Measurements from ENCODE around the gene FIGNL1. TPM values are rescaled to one million over a fixed set of nuclear protein-coding genes. Genes with fewer than 3 reads are reported as not detected.
A peak's percentile ranks its signal among the peaks of the same experiment; 100 is the strongest.

Gene FIGNL1, protein sequence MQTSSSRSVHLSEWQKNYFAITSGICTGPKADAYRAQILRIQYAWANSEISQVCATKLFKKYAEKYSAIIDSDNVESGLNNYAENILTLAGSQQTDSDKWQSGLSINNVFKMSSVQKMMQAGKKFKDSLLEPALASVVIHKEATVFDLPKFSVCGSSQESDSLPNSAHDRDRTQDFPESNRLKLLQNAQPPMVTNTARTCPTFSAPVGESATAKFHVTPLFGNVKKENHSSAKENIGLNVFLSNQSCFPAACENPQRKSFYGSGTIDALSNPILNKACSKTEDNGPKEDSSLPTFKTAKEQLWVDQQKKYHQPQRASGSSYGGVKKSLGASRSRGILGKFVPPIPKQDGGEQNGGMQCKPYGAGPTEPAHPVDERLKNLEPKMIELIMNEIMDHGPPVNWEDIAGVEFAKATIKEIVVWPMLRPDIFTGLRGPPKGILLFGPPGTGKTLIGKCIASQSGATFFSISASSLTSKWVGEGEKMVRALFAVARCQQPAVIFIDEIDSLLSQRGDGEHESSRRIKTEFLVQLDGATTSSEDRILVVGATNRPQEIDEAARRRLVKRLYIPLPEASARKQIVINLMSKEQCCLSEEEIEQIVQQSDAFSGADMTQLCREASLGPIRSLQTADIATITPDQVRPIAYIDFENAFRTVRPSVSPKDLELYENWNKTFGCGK
- total RNA-seq (7.9 and 8.9 TPM in 2 replicates), polyA plus RNA-seq (3.3 and 11.5 TPM in 2 replicates)

DNA sequence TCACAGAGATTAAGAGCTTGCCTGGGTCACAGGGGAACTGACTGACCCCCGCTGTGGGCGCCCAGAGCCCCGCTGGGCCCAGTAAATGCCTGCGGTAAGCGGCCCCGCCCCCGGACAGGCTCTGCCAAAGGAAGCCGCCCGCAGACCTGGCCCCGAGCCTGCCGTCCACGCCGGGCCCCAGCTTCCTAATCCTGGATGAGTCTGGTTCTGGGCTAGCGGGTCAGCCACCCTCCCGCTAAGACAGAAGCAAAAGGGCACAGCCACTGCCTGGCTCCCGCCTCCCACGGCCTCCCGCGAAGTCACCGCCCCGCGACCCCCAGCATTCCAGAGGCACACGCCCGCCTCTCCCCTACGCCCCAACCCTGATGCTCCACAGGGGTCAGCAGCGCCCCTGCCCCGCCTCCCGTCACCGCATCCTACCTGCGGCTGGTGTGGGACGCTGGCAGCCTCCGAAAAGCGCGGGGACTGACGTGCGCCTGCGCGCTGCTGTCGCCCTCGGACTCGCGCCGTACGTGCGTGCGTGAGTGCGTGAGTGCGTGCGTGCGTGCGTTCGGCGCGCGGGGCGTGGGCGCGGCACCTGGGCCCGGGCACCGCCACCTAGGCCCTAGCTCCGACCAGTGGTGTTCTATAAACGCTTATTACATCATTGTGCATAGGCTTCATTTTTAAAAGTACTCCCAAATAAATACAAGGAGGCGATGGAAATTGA, at the start of gene FIGNL1:
Gene FIGNL1, minus strand, starts transcription at position 470 of the 709 bp plus-strand sequence. CDS start 3,063 bp downstream, outside the sequence.
- H3K36me3 ChIP-seq = no peaks in the 10 kb centered on the region
- peak; percentile 69 to 82 for DNase-seq (ENCODE audit: low read depth in 1 of 2, low spot score in 1 of 2)
- no peak within 1 kb of the TSS for H3K27ac ChIP-seq

DNA sequence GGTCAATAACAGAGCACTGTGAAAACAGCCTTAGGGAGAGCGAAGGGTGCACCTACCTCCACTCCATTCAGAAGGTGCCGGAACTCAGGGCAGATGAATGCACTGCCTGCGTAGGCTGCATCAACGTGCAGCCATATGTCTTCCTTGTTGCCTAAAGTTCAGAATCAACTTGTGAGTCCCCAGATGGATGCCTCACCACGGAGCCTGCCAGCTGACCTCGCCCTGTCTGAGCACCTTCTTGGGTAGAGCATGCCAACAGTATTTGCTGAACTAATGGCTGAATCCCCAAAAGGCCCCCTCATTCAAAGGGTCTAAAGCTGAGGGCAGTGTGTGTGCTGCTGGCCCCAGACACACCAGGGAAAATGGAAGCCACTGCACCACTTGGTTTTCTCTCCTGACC, 48.9 kb upstream of the FIGNL1 start:
- Histone ChIP-seq H3K4me1 (ENCODE audit: low read depth) (no peaks in the 10 kb centered on the region), H3K9me3 (ENCODE audit: low read depth) (no peaks in the 10 kb centered on the region), H3K27me3 (no peaks in the 10 kb centered on the region), H3K4me3 (no peak overlapping the region), H3K27ac (no peak overlapping the region), H3K36me3 (no peaks in the 10 kb centered on the region)
- no peak for DNase-seq (ENCODE audit: low read depth in 1 of 2, low spot score in 1 of 2)
- TF ChIP-seq, protein P1, sequence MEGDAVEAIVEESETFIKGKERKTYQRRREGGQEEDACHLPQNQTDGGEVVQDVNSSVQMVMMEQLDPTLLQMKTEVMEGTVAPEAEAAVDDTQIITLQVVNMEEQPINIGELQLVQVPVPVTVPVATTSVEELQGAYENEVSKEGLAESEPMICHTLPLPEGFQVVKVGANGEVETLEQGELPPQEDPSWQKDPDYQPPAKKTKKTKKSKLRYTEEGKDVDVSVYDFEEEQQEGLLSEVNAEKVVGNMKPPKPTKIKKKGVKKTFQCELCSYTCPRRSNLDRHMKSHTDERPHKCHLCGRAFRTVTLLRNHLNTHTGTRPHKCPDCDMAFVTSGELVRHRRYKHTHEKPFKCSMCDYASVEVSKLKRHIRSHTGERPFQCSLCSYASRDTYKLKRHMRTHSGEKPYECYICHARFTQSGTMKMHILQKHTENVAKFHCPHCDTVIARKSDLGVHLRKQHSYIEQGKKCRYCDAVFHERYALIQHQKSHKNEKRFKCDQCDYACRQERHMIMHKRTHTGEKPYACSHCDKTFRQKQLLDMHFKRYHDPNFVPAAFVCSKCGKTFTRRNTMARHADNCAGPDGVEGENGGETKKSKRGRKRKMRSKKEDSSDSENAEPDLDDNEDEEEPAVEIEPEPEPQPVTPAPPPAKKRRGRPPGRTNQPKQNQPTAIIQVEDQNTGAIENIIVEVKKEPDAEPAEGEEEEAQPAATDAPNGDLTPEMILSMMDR (IDR thresholded peaks at IDR 0.05; ENCODE audit: low read depth, low read length) = no peak

More for the DNA sequence above, at the start of gene FIGNL1:
- no peaks in the 10 kb centered on the region for H3K4me1 ChIP-seq (ENCODE audit: low read depth)
- H3K9me3 ChIP-seq (ENCODE audit: low read depth) = no peaks in the 10 kb centered on the region
- TF ChIP-seq, protein P1 (IDR thresholded peaks at IDR 0.05; ENCODE audit: low read depth, low read length) = no peak
- peak within 1 kb of the TSS; percentile 58 for H3K4me3 ChIP-seq
- H3K27me3 ChIP-seq = peaks cover 7% of the 10 kb centered on the region

DNA sequence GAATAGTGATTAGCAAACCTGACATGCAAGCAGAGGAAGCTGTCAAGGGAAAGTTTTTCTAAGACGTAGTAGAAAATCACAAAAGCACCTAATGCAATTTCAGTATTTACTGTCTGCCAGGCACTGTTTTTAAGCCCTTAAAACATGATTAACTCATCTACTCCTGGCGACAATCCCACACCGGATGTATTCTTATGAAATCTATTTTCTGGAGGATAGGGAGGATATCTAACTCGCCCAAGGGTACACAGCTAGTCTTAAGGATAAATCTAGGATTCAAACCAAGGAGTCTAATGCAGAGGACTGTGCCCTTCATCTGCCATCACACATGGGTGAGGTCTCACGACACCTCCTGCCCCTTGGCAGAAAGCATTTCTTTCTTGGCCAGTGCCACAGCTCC, 47.8 kb upstream of the FIGNL1 start:
- Histone ChIP-seq H3K27ac (no peak overlapping the region), H3K27me3 (no peaks in the 10 kb centered on the region), H3K4me3 (no peak overlapping the region), H3K36me3 (no peaks in the 10 kb centered on the region), H3K9me3 (ENCODE audit: low read depth) (no peaks in the 10 kb centered on the region), H3K4me1 (ENCODE audit: low read depth) (no peaks in the 10 kb centered on the region)
- DNase-seq (ENCODE audit: low read depth in 1 of 2, low spot score in 1 of 2) = peak in 1 of 2 donors; percentile 88
- TF ChIP-seq, protein P1 (IDR thresholded peaks at IDR 0.05; ENCODE audit: low read depth, low read length) = no peak

GRCh38 chr7:50497068-50497642, 47.0 kb upstream of the FIGNL1 start:
- no peaks in the 10 kb centered on the region for H3K36me3 ChIP-seq
- no peaks in the 10 kb centered on the region for H3K27me3 ChIP-seq
- H3K4me3 ChIP-seq = no peak overlapping the region
- H3K9me3 ChIP-seq (ENCODE audit: low read depth) = no peaks in the 10 kb centered on the region
- H3K27ac ChIP-seq = no peak overlapping the region
- DNase-seq (ENCODE audit: low read depth in 1 of 2, low spot score in 1 of 2) = peak in 1 of 2 donors; percentile 86
- TF ChIP-seq, protein P1 (IDR thresholded peaks at IDR 0.05; ENCODE audit: low read depth, low read length) = no peak
- no peaks in the 10 kb centered on the region for H3K4me1 ChIP-seq (ENCODE audit: low read depth)

- no peak overlapping the region for H3K27ac ChIP-seq
- no peaks in the 10 kb centered on the region for H3K9me3 ChIP-seq (ENCODE audit: low read depth)
- TF ChIP-seq, protein P1 (IDR thresholded peaks at IDR 0.05; ENCODE audit: low read depth, low read length) = no peak
- H3K4me3 ChIP-seq = no peak overlapping the region
- no peak for DNase-seq (ENCODE audit: low read depth in 1 of 2, low spot score in 1 of 2)
- no peaks in the 10 kb centered on the region for H3K4me1 ChIP-seq (ENCODE audit: low read depth)
- no peaks in the 10 kb centered on the region for H3K27me3 ChIP-seq
- no peaks in the 10 kb centered on the region for H3K36me3 ChIP-seq
Measured at GRCh38 chr7:50496569-50496968, 46.4 kb upstream of the FIGNL1 start.
